NCI-H2107 (cell line): ENCODE results near the gene PLCH1.

ENCODE experiments used
- DNase-seq: peaks from one replicate; lab custom pipeline; 2025; lab: John Stamatoyannopoulos, UW

PLCH1 gene

DNA sequence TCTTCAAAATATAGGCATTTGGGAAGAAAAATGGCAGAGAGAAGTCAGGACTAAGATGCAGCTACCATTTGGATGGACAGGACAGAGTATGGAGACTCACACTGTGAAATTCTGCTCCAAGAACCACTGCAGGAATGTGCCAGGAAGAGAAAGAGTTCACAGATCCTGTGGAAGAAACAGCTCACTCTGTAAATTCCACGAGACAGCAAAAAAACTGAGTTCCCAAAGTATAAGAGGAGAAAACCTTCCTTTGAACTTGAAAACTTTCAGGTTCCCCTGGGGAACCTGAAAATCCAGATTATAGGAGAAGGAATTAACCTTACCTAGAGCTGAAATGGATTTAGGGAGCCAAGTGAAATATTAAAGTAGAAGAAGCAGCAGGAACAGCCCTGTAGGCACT is 137.1 kb downstream of the PLCH1 start:
- no peak for DNase-seq

DNA sequence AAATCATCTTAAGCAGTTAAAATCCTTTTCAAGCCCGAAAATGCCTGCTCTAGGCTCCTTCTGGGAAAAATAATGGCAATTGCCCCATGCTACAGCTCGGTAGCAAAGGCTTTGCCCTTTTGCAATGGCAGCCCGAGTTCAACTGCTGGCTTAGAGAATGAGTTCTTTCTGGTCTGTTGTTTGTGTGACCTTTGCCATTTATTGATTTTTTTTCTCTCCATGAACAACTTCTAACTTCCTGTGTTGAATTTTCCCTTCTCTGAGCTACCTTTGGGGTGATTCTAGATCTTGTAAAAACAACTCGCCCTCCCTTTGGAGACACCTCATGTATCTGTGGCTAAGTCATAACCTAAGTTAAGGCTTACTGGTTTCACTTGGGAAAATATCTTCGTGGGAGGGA is 139.3 kb downstream of the PLCH1 start:
- DNase-seq = no peak

DNA sequence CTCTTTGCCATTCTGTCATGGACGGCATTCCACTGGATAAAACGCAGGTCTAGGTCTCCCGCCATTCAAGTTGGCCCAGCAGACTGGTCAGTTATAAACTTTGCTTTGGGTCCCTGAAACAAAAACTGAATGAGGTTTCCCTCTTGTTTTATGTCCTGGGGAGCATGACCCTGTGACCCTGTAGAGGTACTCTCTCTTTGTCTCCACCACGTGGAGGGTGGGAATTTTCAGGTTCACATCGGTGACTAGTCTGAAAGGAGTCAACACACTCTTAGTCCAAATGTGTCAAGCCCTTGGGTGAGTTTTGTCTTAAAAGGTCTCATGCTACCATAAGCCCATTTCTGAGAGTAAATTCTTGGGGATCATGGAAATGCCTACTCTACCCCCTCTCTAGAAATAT is 139.9 kb downstream of the PLCH1 start:
- no peak for DNase-seq

GRCh38 chr3:155604126-155604525 is 140.7 kb downstream of the PLCH1 start:
- DNase-seq = no peak

DNA sequence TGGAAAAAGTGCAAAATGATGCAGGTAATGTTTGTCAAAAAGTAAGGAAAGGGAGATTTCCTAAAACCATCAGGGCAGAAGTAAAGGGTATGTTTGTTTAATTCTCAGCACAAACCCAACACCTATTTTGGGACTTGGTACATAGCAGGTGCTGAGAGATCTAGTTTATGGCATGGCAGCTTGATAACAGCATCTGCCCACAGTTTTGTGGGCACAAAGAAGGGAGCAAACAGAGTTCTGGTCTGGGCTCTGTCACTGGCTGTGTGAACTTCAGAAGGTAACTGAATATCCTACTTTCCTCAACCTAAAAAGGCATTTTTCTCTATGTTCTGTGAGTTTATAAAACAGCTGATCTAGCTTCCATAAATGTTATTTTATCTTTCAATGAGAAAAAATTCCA is 141.6 kb downstream of the PLCH1 start:
- no peak for DNase-seq

- no peak for DNase-seq
Observed at GRCh38 chr3:155602307-155602706, 142.6 kb downstream of the PLCH1 start.

DNA sequence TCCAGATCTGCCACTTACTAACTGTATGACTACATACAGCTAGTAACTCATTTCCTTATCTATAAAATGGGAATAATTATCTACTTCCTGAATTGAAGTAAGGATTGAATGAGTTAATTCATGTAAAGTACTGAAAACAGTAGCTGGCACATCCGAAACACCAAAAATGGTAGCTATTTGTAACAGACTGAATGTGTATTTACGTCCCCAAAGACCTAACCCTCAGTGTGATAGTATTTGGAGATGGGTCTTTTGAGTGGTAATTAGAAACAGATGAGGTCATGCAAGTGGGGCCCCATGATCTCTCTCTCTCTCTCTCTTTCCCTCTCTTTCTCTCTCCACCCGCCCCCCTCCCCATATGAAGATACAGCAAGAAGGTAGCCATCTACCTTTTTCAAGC is 146.2 kb downstream of the PLCH1 start:
- no peak for DNase-seq

GRCh38 chr3:155596615-155597014 is 148.3 kb downstream of the PLCH1 start:
- no peak for DNase-seq

DNA sequence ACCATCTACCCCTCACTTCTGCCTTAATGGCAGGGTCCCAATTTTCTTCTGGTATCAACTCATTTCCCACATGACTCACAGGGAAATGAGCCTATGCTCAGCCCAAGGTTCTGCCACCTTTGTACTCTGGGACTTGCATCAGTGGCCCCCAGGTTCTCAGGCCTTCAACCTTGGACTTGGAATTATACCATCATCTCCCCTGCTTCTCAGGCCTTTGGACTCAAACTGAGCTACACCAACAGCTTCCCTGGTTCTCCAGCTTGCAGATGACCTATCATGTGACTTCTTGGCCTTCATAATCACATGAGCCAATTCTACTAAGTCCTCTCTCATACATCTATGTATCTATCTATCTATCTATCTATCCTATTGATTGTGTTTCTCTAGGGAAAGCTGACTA is 149.5 kb downstream of the PLCH1 start:
- no peak for DNase-seq

DNA sequence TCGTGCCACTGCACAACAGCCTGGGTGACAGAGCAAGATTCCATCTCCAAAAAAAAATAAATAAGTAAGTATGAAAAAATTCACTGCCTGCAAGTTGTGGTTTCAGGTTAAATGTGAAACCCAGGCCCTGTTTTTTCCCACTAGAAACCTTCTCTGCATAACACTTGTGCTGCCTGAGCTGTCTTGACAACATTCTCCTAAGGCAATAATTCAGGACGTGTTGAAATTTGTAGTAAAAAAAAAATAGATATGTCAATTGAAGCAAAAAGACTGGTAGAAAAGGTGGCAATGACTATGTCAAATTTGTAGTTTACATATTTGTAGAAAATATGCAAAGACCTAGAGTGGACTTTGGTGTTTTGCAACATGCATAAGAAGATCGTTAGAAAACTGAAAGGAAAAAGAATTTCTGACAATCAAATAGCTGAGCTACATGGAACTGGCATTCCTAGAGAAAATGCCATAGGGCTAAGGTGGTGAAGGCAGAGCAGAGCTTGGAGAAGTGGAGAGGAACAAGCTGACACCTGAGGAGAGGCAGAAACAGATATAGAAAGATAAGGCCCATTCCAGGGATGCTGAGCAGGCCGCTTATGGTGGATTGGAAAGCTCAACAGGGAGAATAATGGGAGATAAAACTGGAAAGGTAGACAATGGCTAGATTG is 150.2 kb downstream of the PLCH1 start:
- DNase-seq = no peak

GRCh38 chr3:155587581-155587980 is 157.3 kb downstream of the PLCH1 start:
- no peak for DNase-seq

DNA sequence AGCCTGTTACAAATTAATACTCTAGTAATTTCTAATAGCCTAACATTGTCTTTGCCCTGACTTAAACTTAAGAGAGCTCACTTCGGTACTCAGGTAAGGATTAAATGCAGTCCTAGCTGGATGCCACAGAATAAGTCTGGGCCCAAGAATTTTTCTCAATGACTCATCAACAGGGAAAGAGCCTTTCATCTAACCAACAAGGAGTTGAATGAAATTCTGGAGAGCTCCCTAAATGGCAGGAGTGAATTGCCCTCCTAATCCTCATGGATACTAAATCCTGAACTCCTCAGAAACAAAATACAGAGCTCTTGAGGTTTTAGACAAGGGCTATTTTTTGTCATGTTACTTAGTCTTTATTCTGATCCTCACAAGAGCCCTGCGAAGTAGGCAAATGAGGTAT is 159.5 kb downstream of the PLCH1 start:
- no peak for DNase-seq

GRCh38 chr3:155581579-155581978 is 163.3 kb downstream of the PLCH1 start:
- no peak for DNase-seq

DNA sequence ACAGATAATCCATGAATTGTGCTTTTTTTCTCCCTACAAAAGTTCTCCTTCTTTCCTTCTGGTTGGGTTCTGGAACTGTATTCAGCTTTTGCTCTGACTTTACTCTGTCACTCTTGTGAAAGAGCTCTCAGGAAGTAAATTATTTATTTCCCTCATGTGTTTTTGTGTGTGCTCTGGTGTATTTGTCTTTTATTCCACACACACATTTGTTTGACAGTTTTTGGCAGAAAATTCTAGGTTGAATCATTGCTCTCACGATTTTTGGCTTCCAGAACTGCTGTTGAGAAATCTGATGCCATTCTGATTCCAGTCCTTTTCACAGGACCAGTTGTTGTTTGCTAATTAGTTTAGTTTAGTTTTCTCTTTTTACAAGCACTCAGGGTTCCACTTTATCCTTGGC is 172.8 kb downstream of the PLCH1 start:
- DNase-seq = no peak

DNA sequence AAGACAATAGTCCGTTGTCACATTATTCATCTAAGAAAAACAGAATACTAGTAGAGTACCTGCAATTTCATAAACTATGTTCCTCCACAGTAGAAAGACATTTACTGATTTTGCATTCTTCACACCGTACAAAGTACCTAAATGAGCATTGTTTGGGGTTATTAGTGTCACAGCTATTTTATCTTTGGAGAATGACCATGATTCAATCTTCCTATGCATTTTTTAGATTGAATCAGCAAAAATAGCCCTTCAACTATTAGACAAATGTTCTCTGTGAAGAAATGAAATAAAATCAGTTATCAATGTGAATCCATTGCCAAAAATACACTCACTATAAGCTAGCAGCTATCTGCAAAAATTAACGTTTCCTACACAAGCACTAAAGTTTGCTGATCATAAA is 176.6 kb downstream of the PLCH1 start:
- no peak for DNase-seq

DNA sequence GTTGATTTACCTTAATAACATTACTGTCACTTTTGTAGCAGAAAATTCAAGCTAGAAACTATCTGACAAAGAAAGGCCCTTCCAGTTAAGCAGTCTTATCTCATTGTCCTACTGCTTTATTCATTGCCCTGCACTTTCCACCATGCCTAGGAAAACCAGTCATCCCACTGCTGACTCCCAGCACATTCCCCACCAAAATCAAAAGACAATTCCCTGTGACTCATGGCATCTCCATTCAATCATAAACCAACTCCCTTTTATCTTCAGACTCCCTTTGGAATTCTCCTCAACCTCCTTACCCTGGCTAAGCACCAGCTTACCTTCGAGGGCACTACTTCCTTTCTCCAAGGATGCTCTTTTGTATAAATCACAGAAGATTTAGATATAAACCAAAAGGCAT is 184.3 kb downstream of the PLCH1 start:
- DNase-seq = no peak

DNA sequence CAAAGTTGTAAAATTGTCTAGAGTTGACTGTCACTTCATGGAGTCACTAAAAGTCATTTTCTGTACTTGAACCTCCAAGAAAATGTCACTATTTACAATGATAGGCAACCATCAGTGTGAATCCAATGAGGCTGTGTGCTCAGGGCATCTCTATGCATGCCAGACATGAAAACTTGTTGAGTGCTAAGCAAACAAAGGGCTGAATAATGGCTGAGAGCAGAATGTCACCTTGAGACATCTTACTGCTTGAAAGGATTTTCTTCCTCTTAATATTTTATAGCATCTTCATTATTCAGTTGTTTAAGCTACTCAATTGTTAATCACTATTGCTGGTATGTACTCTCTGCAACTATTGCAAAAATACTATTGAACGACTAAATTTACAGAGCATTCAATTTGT is 184.7 kb downstream of the PLCH1 start:
- no peak for DNase-seq

GRCh38 chr3:155556531-155556930 is 188.3 kb downstream of the PLCH1 start:
- DNase-seq = no peak

DNA sequence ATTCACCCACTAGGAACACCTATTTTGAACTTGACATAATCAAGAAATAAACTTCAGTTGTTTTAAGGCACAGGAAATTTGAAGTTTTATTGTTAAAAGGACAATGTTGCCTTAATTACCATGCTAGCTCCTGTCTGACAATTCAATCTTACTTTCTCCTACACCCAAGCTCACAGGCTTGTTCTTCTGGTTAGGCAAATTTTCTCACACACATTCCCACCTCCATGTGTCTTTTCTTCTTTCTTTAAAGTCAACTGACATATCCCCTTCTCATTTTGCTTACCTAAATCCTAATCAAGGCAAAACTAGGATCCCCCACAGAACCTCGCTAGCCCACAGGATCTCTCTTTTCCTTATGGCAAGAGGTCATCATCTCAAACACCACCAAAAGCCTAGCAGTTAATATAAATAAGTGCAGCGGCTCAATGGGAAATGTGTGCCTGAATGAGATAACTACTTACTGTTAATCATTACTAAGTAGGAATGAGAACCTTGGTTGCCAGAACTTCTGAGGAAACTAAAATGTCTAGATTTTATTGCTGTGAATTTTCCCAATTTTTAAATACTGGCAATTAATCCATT is 189.3 kb downstream of the PLCH1 start:
- no peak for DNase-seq

DNA sequence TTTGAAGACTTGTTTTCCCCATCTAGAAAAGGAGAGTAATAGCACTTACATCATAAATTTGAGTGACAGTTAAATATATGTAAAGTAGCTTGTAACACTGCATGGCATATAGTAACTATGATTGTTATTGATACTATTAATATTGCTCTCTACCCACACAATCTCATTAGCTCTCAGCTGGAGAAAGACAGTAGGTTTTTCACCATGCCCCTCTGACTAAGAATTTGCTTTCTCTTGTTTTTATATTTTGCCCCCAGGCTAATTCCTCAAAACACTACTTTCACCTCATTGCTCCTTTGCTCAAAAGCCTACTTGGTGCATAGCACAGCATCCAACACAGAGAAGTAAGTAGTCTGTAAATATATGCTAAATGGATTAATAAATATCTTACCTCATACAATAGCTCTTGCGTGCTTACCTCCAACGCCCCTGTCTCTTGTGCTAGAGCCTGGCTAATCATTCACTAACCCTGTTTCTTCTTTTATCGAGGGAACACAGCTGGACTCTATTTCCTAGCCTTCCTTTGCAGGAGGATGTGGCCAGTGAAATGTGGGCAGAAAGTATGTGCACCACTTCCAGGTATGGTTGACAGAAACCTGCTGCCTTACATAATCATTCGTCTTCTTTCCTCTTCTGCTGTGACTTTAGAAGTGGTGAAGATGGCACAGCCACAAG is 190.0 kb downstream of the PLCH1 start:
- no peak for DNase-seq

GRCh38 chr3:155553780-155554179 is 191.1 kb downstream of the PLCH1 start:
- no peak for DNase-seq

DNA sequence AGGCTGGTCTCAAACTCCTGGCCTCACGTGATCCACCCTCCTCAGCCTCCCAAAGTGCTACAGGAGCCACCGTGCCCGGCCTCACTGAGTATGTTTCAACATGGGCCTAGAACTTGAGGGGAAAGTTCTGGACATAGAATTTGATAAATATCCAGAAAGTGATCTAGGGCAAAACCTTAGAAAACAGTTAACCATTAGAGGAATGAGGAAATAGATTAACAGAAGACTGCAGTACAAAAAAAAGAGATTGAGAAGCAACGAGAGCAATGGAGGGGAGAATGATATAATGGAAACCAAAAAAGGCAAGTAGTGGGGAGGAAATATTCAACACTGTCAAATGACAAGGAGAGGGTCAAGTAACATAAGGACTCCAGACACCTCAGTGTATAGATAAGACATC is 191.5 kb downstream of the PLCH1 start:
- no peak for DNase-seq

DNA sequence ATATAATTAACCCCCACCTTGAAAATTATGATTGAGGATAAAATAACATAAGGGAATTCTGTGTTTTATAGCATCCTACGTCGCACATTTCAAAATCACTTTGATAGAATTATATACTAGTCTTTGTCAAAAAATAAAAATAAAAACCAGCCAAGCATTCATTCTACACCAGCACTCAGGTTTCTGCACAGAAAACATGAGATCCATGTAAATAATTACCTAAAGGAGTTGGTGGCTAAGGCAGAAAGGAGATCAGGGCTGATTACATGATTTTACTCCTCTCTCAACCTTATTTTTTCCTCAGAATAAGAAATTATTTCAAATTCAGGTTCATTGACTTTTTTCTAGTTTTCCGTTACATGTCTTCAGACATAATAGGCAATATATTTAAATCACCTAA is 194.5 kb downstream of the PLCH1 start:
- DNase-seq = no peak

DNA sequence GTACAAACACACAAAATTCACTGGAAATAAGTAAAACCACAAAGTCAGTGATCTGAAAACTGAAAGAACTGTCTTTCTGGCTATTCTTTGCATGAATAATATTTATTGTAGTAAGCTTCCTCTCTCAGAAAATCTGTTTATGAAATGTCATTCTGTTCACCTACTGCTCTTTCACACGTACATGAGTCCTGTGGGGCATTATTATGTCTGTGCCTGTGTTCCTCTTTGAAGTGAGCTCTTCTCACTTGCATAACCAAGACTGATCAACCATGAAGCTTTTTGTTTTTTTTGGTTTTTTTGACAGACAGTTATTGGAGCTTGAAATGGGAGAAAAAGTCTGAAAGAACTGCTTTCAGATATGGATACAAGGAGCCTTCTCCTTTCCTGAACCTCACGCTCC is 195.8 kb downstream of the PLCH1 start:
- DNase-seq = no peak
